Gastroesophageal sphincter (tissue), 3 donors: ENCODE measurements around the gene BACH1.
"Not testable (repeated sequence)": the region's sequence is repeated elsewhere in the genome, so short reads cannot be mapped to it uniquely, and the experiment has no call there.

Experiments
- EP300 ChIP-seq: sonication (generic); formaldehyde crosslinking; IDR thresholded peaks from one replicate; pipeline ENCODE4 v1.6.1; 2017; ENCODE audit warnings: antibody characterized with exemption, mild to moderate bottlenecking
- POLR2A ChIP-seq, 2 donors: fragments of 450-650 bp; IDR thresholded peaks; one replicate each; pipeline ENCODE4 v1.6.1; 2017; ENCODE audit warnings: antibody characterized with exemption in 2 of 2, mild to moderate bottlenecking in 2 of 2, moderate library complexity in 1 of 2
- POLR2AphosphoS5 ChIP-seq: sonication (generic); formaldehyde crosslinking; IDR thresholded peaks from one replicate; pipeline ENCODE4 v1.6.1; 2017; ENCODE audit warnings: antibody characterized with exemption
- TF ChIP-seq, protein P1 (sequence below), 4 experiments: fragments of 200-600 bp in 2 of 4; fragments of 450-650 bp in 2 of 4; sonication (generic) in 1 of 4; IDR thresholded peaks; one replicate each; pipeline ENCODE4 v1.5.1; 2017 to 2019; ENCODE audit warnings: antibody characterized with exemption in 4 of 4, mild to moderate bottlenecking in 2 of 4, moderate library complexity in 2 of 4

DNA sequence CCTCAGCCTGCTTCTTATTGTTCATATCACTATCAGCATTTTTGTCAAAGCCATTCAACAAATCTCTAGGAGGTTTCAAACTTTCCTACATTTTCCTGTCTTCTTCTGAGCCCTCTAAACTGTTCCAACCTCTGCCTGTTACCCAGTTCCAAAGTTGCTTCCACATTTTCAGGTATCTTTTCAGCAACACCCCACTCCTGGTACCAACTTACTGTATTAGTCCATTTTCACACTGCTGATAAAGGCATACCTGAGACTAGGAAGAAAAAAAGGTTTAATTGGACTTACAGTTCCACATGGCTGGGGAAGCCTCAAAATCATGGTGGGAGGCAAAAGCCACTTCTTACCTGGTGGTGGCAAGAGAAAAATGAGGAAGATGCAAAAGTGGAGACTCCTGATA is 44.9 kb upstream of the BACH1 start:
- TF ChIP-seq POLR2A (IDR thresholded peaks at IDR 0.05); POLR2AphosphoS5; EP300: not testable (repeated sequence)
- TF ChIP-seq, protein P1, sequence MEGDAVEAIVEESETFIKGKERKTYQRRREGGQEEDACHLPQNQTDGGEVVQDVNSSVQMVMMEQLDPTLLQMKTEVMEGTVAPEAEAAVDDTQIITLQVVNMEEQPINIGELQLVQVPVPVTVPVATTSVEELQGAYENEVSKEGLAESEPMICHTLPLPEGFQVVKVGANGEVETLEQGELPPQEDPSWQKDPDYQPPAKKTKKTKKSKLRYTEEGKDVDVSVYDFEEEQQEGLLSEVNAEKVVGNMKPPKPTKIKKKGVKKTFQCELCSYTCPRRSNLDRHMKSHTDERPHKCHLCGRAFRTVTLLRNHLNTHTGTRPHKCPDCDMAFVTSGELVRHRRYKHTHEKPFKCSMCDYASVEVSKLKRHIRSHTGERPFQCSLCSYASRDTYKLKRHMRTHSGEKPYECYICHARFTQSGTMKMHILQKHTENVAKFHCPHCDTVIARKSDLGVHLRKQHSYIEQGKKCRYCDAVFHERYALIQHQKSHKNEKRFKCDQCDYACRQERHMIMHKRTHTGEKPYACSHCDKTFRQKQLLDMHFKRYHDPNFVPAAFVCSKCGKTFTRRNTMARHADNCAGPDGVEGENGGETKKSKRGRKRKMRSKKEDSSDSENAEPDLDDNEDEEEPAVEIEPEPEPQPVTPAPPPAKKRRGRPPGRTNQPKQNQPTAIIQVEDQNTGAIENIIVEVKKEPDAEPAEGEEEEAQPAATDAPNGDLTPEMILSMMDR (IDR thresholded peaks at IDR 0.05), result not testable (repeated sequence)
